Osteoblast (primary cell): ENCODE measurements around the gene CASKIN2. TPM values are rescaled to one million over a fixed set of nuclear protein-coding genes. Genes with fewer than 3 reads are reported as not detected.

Experiments
- DNase-seq: peaks from one replicate; pipeline ENCODE4 v3.0.0; 2011; ENCODE audit warnings: low spot score, mixed read lengths; ENCODE audit not compliant: insufficient read length; ENCODE audit errors: missing footprints
- H2AFZ ChIP-seq: 2 replicates; pipeline ENCODE4 v1.6.0; 2011; ENCODE audit warnings: mild to moderate bottlenecking, low read length
- H3K27ac ChIP-seq: 2 replicates; pipeline ENCODE4 v1.5.1; 2011; ENCODE audit warnings: mild to moderate bottlenecking, low read depth, low read length, moderate library complexity
- H3K27me3 ChIP-seq: 2 replicates; pipeline ENCODE4 v1.6.0; 2012; ENCODE audit warnings: mild to moderate bottlenecking, control low read depth, inconsistent platforms, low read length, moderate library complexity; ENCODE audit not compliant: insufficient read depth
- H3K36me3 ChIP-seq: 2 replicates; pipeline ENCODE4 v1.5.1; 2011; ENCODE audit warnings: mild to moderate bottlenecking, low read length, control low read depth, moderate library complexity; ENCODE audit not compliant: insufficient read depth
- H3K4me1 ChIP-seq: 2 replicates; pipeline ENCODE4 v1.5.1; 2011; ENCODE audit warnings: mild to moderate bottlenecking, low read length, control low read depth, moderate library complexity; ENCODE audit not compliant: insufficient read depth
- H3K4me2 ChIP-seq: 2 replicates; pipeline ENCODE4 v1.6.0; 2011; ENCODE audit warnings: mild to moderate bottlenecking, low read length; ENCODE audit not compliant: insufficient read depth
- H3K4me3 ChIP-seq: fragments of 200-600 bp; sonication (generic); 3 replicates; pipeline ENCODE4 v1.5.1; 2012; ENCODE audit warnings: mild to moderate bottlenecking, low read length, inconsistent platforms; ENCODE audit not compliant: insufficient read depth
- H3K79me2 ChIP-seq: 2 replicates; pipeline ENCODE4 v1.6.0; 2012; ENCODE audit warnings: mild to moderate bottlenecking, low read length, control low read depth, inconsistent platforms; ENCODE audit not compliant: insufficient read depth
- H3K9me3 ChIP-seq: 2 replicates; pipeline ENCODE4 v1.5.1; 2011; ENCODE audit warnings: low read depth, low read length, control low read depth
- H4K20me1 ChIP-seq: 2 replicates; pipeline ENCODE4 v1.6.0; 2012; ENCODE audit warnings: mild to moderate bottlenecking, low read length, control low read depth; ENCODE audit not compliant: insufficient read depth
- CTCF ChIP-seq: IDR thresholded peaks from 2 replicates; pipeline ENCODE4 v1.5.1; 2011; ENCODE audit warnings: mild to moderate bottlenecking, low read depth, low read length, moderate library complexity; ENCODE audit errors: extremely low read depth
- total RNA-seq: library from RNA; depleted of rRNA; stranded (reverse); fragments of >200 nt; gene quantifications from 2 replicates; pipeline ENCODE4 v1.2.3, GENCODE V29; 2012

The CASKIN2 gene
- total RNA-seq, 1 donor = 8.7 TPM

- H3K27me3 ChIP-seq = no peaks in the 10 kb centered on the region
Measured at GRCh38 chr17:75563063-75563758, 47.9 kb upstream of the CASKIN2 start.

GRCh38 chr17:75561927-75562603, 46.7 kb upstream of the CASKIN2 start:
- H3K4me1 ChIP-seq = peaks cover 5% of the 10 kb centered on the region
- no peaks in the 10 kb centered on the region for H3K9me3 ChIP-seq
- no peaks in the 10 kb centered on the region for H3K79me2 ChIP-seq
- H4K20me1 ChIP-seq = no peaks in the 10 kb centered on the region
- no peak overlapping the region for H3K27ac ChIP-seq
- H3K4me3 ChIP-seq = no peak overlapping the region
- H3K36me3 ChIP-seq = no peaks in the 10 kb centered on the region
- H3K27me3 ChIP-seq = no peaks in the 10 kb centered on the region
- no peak for TF ChIP-seq CTCF
- DNase-seq = peak; percentile 93
- H2AFZ ChIP-seq = no peak overlapping the region
- no peak overlapping the region for H3K4me2 ChIP-seq

More at GRCh38 chr17:75563063-75563758, 47.9 kb upstream of the CASKIN2 start:
- Histone ChIP-seq H3K4me3 (no peak overlapping the region), H3K4me2 (no peak overlapping the region), H3K27ac (no peak overlapping the region), H3K36me3 (no peaks in the 10 kb centered on the region), H3K4me1 (peaks cover 4% of the 10 kb centered on the region), H2AFZ (no peak overlapping the region), H3K79me2 (no peaks in the 10 kb centered on the region), H4K20me1 (no peaks in the 10 kb centered on the region), H3K9me3 (no peaks in the 10 kb centered on the region)
- no peak for DNase-seq
- no peak for TF ChIP-seq CTCF

- peak; percentile 61 for DNase-seq
Measured at GRCh38 chr17:75559958-75560533, 44.7 kb upstream of the CASKIN2 start.

More at GRCh38 chr17:75559958-75560533, 44.7 kb upstream of the CASKIN2 start:
- Histone ChIP-seq H3K9me3 (no peaks in the 10 kb centered on the region), H3K36me3 (no peaks in the 10 kb centered on the region), H3K27me3 (no peaks in the 10 kb centered on the region), H2AFZ (no peak overlapping the region), H3K4me2 (no peak overlapping the region), H3K4me3 (no peak overlapping the region), H3K79me2 (no peaks in the 10 kb centered on the region), H4K20me1 (no peaks in the 10 kb centered on the region), H3K27ac (no peak overlapping the region), H3K4me1 (peaks cover 7% of the 10 kb centered on the region)
- TF ChIP-seq CTCF = no peak
